Frontal cortex (tissue), 4 donors: Measurements from ENCODE around the gene MRPL49. TPM values are rescaled to one million over a fixed set of nuclear protein-coding genes. Genes with fewer than 3 reads are reported as not detected.

Experiments used
- DNase-seq, 2 donors: peaks; one replicate each; pipeline ENCODE4 v3.0.0; 2012; ENCODE audit warnings: low spot score in 2 of 2
- FAIRE-seq: peaks from 2 replicates; lab custom pipeline; 2012; peaks lifted over from hg19 to GRCh38; lab: Jason Lieb, UNC
- total RNA-seq: library from RNA; depleted of rRNA; stranded (reverse); fragments of >200 nt; gene quantifications from one replicate; pipeline ENCODE4 v1.2.3, GENCODE V29; 2014
- donor health status: control.
- donor health status: control.
- donor health status: control.

Gene MRPL49
- 29.3 TPM for total RNA-seq

- FAIRE-seq (no peak), DNase-seq (peak; percentile 85 to 95)
Measured at GRCh38 chr11:65121865-65122696, at the start of gene MRPL49, which contains the start of gene FAU. Gene MRPL49, plus strand, starts transcription at chr11:65122321. Its CDS starts 26 bp downstream, at chr11:65122347. Gene FAU, minus strand, starts transcription at chr11:65122134. Its CDS starts 321 bp downstream, at chr11:65121813.

GRCh38 chr11:65072631-65072966 lies 49.5 kb upstream of the MRPL49 start:
- FAIRE-seq (no peak), DNase-seq (no peak)

DNA sequence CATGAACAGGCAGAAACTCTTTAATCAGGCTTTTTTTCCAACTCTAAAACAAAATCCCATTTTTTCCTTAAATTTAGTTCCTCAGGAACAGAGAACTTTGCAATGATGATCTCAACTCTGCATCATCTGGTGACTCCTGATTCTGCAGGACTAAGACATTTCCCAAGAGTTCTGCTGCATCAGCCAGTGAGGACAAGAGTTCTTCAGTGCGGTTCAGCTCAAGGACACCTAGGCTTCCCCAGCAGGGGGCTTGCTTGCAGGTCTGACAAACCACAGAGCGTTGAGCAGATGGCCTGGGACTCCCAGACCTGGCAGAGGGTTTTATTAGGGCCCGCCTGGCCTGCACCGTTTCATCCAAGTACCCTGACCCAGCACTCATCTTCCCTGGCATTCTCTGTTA lies 44.7 kb upstream of the MRPL49 start:
- no peak for FAIRE-seq

DNA sequence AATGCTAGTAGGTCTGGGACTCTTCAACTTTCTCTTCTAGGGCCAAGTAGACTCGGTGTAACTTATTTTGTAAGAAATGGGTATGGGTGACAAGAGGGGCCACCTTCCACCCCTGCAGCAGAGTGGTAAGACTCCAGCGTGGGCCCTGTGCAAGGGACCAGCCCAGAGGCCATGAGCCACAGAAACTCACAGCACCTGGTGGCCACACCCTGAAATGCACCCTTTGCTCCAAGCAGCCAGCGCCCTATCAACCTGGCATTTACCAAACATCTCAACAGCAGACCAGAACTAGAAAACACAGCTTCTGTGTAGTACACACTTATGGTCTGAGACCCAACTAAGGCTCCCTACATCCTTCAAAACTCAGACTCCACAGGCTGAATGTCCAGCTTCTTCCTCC lies 44.0 kb upstream of the MRPL49 start:
- DNase-seq (no peak), FAIRE-seq (no peak)

More for the DNA sequence above, 44.7 kb upstream of the MRPL49 start:
- no peak for DNase-seq

- no peak for FAIRE-seq
- DNase-seq: no peak
Measured at GRCh38 chr11:65078786-65079342, 43.3 kb upstream of the MRPL49 start.

DNA sequence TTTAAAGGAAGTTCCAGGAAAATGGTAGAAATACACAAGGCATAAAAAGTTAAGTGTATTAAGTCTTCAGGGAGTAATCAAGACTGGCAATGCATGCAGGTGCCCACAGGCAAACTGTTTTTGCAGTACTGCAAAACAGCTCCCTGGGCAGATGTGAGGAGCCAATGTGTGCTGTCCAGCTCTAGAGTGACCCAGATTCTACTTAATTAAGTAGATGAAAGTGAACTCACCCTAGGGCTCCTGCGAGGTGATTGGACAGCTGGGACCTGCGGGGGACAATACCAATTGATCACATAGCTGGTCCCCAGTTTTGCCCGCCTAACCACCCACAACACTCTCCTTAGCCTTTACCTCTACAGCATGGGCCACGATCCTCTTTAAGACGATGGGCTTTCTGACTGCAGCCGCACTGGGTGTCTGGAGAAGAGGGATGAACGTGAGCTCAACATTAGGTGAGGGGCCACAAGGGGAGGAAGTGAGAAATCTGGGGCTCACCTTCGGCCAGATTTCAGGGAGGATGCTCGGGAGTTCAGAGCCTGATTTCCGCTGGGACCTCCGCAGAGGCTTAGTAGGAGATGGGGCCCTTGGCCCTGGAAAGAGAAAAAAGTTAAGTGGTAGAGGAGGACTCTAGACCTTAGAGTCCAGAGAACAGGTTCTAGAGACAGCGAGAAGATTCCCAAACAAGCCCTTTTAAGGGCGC lies 38.8 kb upstream of the MRPL49 start:
- no peak for DNase-seq
- no peak for FAIRE-seq

- DNase-seq (peak; percentile 97 to 99), FAIRE-seq (no peak)
Measured at GRCh38 chr11:65083834-65084597, 38.1 kb upstream of the MRPL49 start, which contains the start of the genes CDCA5 and ZFPL1. Gene CDCA5, minus strand, starts transcription at chr11:65084040. Its CDS starts 62 bp downstream, at chr11:65083978. Gene ZFPL1, plus strand, starts transcription at chr11:65084222. Its CDS starts 477 bp downstream, at chr11:65084699.

- DNase-seq (no peak), FAIRE-seq (no peak)
Measured at GRCh38 chr11:65084598-65085375, 37.3 kb upstream of the MRPL49 start.

- FAIRE-seq (no peak), DNase-seq (no peak)
Measured at GRCh38 chr11:65085446-65085845, 36.7 kb upstream of the MRPL49 start.

GRCh38 chr11:65086809-65087208 lies 35.3 kb upstream of the MRPL49 start:
- DNase-seq (no peak), FAIRE-seq (no peak)

GRCh38 chr11:65087216-65087615 lies 34.9 kb upstream of the MRPL49 start:
- FAIRE-seq: no peak
- DNase-seq: no peak

GRCh38 chr11:65087827-65088226 lies 34.3 kb upstream of the MRPL49 start:
- no peak for DNase-seq
- FAIRE-seq: no peak

GRCh38 chr11:65089621-65090020 lies 32.5 kb upstream of the MRPL49 start:
- FAIRE-seq: no peak

DNA sequence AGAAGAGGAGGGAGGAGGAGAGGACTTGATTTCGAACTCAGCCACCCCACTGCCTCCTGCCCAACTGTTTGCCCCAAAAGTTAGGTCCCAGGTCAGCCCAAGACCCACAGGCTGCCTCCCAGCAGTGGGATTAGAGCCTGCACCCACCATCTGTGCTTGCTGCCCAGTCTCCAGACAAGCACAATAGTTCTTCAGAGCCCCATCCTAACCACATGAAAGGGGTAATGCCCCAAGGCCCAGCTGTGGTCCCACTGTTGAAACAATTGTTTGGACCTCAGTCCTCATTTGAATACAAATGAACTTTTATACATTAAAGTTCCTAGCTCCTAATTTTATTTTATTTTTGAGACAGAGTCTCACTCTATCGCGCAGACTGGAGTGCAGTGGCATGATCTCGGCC lies 31.5 kb upstream of the MRPL49 start:
- FAIRE-seq (no peak), DNase-seq (peak in 1 of 2 donors; percentile 53)

More at GRCh38 chr11:65089621-65090020, 32.5 kb upstream of the MRPL49 start:
- DNase-seq: no peak

GRCh38 chr11:65095427-65095826 lies 26.7 kb upstream of the MRPL49 start:
- FAIRE-seq (no peak), DNase-seq (no peak)

GRCh38 chr11:65095974-65096806 lies 25.9 kb upstream of the MRPL49 start, which contains the start of gene VPS51:
Gene VPS51, plus strand, starts transcription at chr11:65096214. Its CDS starts 37 bp downstream, at chr11:65096251.
- FAIRE-seq: no peak
- DNase-seq: peak; percentile 82 to 91

- FAIRE-seq (no peak), DNase-seq (no peak)
Measured at GRCh38 chr11:65096926-65097325, 25.2 kb upstream of the MRPL49 start.

GRCh38 chr11:65100674-65101350 lies 21.3 kb upstream of the MRPL49 start:
- DNase-seq: no peak
- no peak for FAIRE-seq
